Common myeloid progenitor, CD34-positive (primary cell): ENCODE data around the gene ATXN10.
A peak's percentile ranks its signal among the peaks of the same experiment; 100 is the strongest.

Source experiments
- CTCF ChIA-PET: fragments of 350-600 bp; sonication (Branson Sonifier 250); formaldehyde crosslinking; loops from one replicate; lab custom pipeline; 2021; ENCODE audit warnings: antibody characterized with exemption; lab: Charles Lee
- POLR2A ChIA-PET: fragments of 350-600 bp; sonication (Branson Sonifier 250); formaldehyde crosslinking; loops from one replicate; lab custom pipeline; 2021; ENCODE audit warnings: antibody characterized with exemption; lab: Charles Lee
- DNase-seq, 3 donors: peaks; one replicate each; pipeline versions ENCODE4 v3.0.0 to v3.0.0-alpha.2; 2013
- H3K27ac ChIP-seq, 2 experiments: 1 replicate in 1 of 2; 2 replicates in 1 of 2; pipeline ENCODE4 v1.7.0; 2013; ENCODE audit warnings: inconsistent platforms in 2 of 2, low read length in 2 of 2, mild to moderate bottlenecking in 2 of 2, low read depth in 1 of 2, moderate library complexity in 1 of 2; ENCODE audit not compliant: severe bottlenecking in 2 of 2, insufficient read depth in 1 of 2, poor library complexity in 1 of 2
- H3K27me3 ChIP-seq, 5 experiments: replicated peaks in 2 of 5; 1 replicate in 3 of 5; 2 replicates in 2 of 5; pipeline versions ENCODE4 v1.6.1 to v1.7.0; 2013; ENCODE audit warnings: low read length in 4 of 5, mild to moderate bottlenecking in 2 of 5, moderate library complexity in 2 of 5, inconsistent platforms in 1 of 5; ENCODE audit not compliant: insufficient read depth in 5 of 5, control insufficient read depth in 4 of 5
- H3K36me3 ChIP-seq, 4 experiments: 1 replicate in 2 of 4; 2 replicates in 2 of 4; pipeline versions ENCODE4 v1.6.1 to v1.7.0; 2013; ENCODE audit warnings: low read length in 3 of 4, control low read depth in 1 of 4, mild to moderate bottlenecking in 1 of 4; ENCODE audit not compliant: control insufficient read depth in 4 of 4, insufficient read depth in 4 of 4
- H3K4me1 ChIP-seq, 4 experiments: 1 replicate in 3 of 4; 2 replicates in 1 of 4; pipeline versions ENCODE4 v1.6.1 to v1.7.1; 2013; ENCODE audit warnings: low read length in 3 of 4, mild to moderate bottlenecking in 3 of 4, control low read depth in 1 of 4, inconsistent platforms in 1 of 4, moderate library complexity in 1 of 4; ENCODE audit not compliant: control insufficient read depth in 4 of 4, insufficient read depth in 4 of 4; ENCODE audit errors: control extremely low read depth in 1 of 4
- H3K4me3 ChIP-seq, 7 experiments: 1 replicate in 4 of 7; 2 replicates in 3 of 7; pipeline versions ENCODE4 v1.5.1 to v1.7.0; 2013; ENCODE audit warnings: mild to moderate bottlenecking in 7 of 7, low read length in 6 of 7, moderate library complexity in 6 of 7, inconsistent platforms in 2 of 7, low read depth in 2 of 7, control low read depth in 1 of 7; ENCODE audit not compliant: insufficient read depth in 4 of 7, control insufficient read depth in 1 of 7; ENCODE audit errors: extremely low read depth in 1 of 7
- H3K9me3 ChIP-seq, 5 experiments: 1 replicate in 4 of 5; 2 replicates in 1 of 5; pipeline versions ENCODE4 v1.6.1 to v1.7.1; 2013; ENCODE audit warnings: low read length in 4 of 5, mild to moderate bottlenecking in 2 of 5, inconsistent platforms in 1 of 5, low read depth in 1 of 5, moderate library complexity in 1 of 5; ENCODE audit not compliant: control insufficient read depth in 4 of 5, insufficient read depth in 2 of 5; ENCODE audit errors: control extremely low read depth in 1 of 5
- WGBS: methylation state at CpG from one replicate; pipeline ENCODE4 v1.1.5; 2013; ENCODE audit not compliant: insufficient coverage; 5-methylcytosine and 5-hydroxymethylcytosine counted together

Gene ATXN10

GRCh38 chr22:45882881-45883810 lies 211.5 kb downstream of the ATXN10 start:
- CTCF ChIA-PET: no interaction called here
- H3K27me3 ChIP-seq: peaks cover 0 to 71% (median 16%) of the 10 kb centered on the region in 5 experiments

DNA sequence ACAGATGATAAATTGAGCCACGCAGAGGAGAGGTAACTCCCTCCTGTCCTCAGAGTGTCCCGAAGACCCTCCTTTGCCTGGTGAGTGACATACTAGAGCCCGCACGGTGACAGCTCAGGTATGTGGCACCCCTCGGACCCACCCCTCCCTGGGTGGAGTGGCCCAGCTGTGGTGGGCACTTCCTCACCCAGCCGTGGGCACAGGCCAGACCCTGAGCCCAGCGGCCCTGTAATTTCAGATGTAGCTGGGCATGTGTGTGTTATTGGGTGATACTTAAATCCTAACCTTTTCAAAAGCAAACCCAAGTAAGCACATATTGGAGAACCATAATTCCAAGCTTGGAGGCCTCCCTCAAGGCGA lies 212.2 kb downstream of the ATXN10 start:
- CTCF ChIA-PET: interaction anchor here (1.1 kb wide), 1 partner anchor 11 kb away, joined by 3 read pairs; no protein-coding TSS in a partner anchor
- WGBS: 98% methylated on average over 5 of the region's 8 CpGs
- POLR2A ChIA-PET: no interaction called here
- H3K27ac ChIP-seq: no peak overlapping the region
- DNase-seq: no peak
- peaks cover 0 to 71% (median 13%) of the 10 kb centered on the region in 5 experiments for H3K27me3 ChIP-seq
- H3K4me1 ChIP-seq: peaks cover 0 to 12% (median 3%) of the 10 kb centered on the region in 4 experiments
- no peaks in the 10 kb centered on the region for H3K36me3 ChIP-seq
- no peak overlapping the region for H3K4me3 ChIP-seq
- no peaks in the 10 kb centered on the region for H3K9me3 ChIP-seq

More at GRCh38 chr22:45882881-45883810, 211.5 kb downstream of the ATXN10 start:
- POLR2A ChIA-PET: interaction anchor here (0.6 kb wide), 1 partner anchor 519 kb away, joined by 3 read pairs; no protein-coding TSS in a partner anchor
- DNase-seq: no peak
- no peaks in the 10 kb centered on the region for H3K9me3 ChIP-seq
- no peak overlapping the region for H3K27ac ChIP-seq
- H3K4me3 ChIP-seq: no peak overlapping the region
- no peaks in the 10 kb centered on the region for H3K36me3 ChIP-seq
- 93% methylated on average over 17 of the region's 32 CpGs for WGBS
- peaks cover 0 to 14% (median 3%) of the 10 kb centered on the region in 4 experiments for H3K4me1 ChIP-seq

- POLR2A ChIA-PET: interaction anchor here (0.5 kb wide), 1 partner anchor 20 kb away, joined by 3 read pairs; no protein-coding TSS in a partner anchor
Measured at GRCh38 chr22:45884201-45885062, 212.8 kb downstream of the ATXN10 start.

GRCh38 chr22:45885171-45885840 lies 213.7 kb downstream of the ATXN10 start:
- Histone ChIP-seq H3K27ac (no peak overlapping the region), H3K4me1 (peaks cover 0 to 12% (median 3%) of the 10 kb centered on the region in 4 experiments), H3K36me3 (no peaks in the 10 kb centered on the region), H3K27me3 (peaks cover 0 to 74% (median 15%) of the 10 kb centered on the region in 5 experiments), H3K9me3 (no peaks in the 10 kb centered on the region), H3K4me3 (no peak overlapping the region)
- WGBS: 90% methylated on average over 6 of the region's 16 CpGs
- ChIA-PET POLR2A (no interaction called here), CTCF (no interaction called here)
- no peak for DNase-seq

More at GRCh38 chr22:45884201-45885062, 212.8 kb downstream of the ATXN10 start:
- H3K4me1 ChIP-seq: peaks cover 0 to 12% (median 3%) of the 10 kb centered on the region in 4 experiments
- no peaks in the 10 kb centered on the region for H3K36me3 ChIP-seq
- peak in 2 of 3 donors; percentile 34 to 49 for DNase-seq
- no peak overlapping the region for H3K4me3 ChIP-seq
- CTCF ChIA-PET: interaction anchor here (1.1 kb wide), 1 partner anchor 12 kb away, joined by 3 read pairs; no protein-coding TSS in a partner anchor
- no peaks in the 10 kb centered on the region for H3K9me3 ChIP-seq
- H3K27me3 ChIP-seq: peaks cover 0 to 73% (median 12%) of the 10 kb centered on the region in 5 experiments
- WGBS: 71% methylated on average over 25 of the region's 27 CpGs
- no peak overlapping the region for H3K27ac ChIP-seq

DNA sequence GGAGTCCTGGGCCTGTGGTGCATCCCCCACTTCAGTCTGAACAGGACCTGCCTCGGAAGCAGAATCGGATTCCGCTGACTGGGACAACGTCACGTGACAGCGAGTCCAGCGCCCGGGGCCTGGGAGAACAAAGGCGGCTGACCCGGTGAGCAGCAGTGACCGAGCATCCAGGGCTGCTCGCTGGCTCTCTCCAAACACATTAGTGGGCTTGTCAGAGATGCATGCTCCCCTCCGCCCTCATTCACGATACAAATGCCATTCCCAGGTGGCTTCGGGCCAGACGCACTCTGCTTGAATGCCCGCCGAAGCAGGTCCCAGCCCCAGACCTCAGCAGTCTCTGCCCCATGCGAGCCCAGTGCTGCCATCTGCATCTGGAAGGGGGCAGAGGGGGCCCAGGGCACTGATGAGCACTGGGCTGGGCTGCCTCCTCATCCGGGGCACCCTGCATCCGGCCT lies 214.3 kb downstream of the ATXN10 start:
- no peaks in the 10 kb centered on the region for H3K36me3 ChIP-seq
- peaks cover 0 to 71% (median 11%) of the 10 kb centered on the region in 5 experiments for H3K27me3 ChIP-seq
- no peaks in the 10 kb centered on the region for H3K9me3 ChIP-seq
- H3K4me1 ChIP-seq: peaks cover 0 to 8% (median 1%) of the 10 kb centered on the region in 4 experiments
- DNase-seq: no peak
- CTCF ChIA-PET: no interaction called here
- 93% methylated on average over 21 of the region's 21 CpGs for WGBS
- H3K4me3 ChIP-seq: no peak overlapping the region
- H3K27ac ChIP-seq: no peak overlapping the region
- POLR2A ChIA-PET: no interaction called here

DNA sequence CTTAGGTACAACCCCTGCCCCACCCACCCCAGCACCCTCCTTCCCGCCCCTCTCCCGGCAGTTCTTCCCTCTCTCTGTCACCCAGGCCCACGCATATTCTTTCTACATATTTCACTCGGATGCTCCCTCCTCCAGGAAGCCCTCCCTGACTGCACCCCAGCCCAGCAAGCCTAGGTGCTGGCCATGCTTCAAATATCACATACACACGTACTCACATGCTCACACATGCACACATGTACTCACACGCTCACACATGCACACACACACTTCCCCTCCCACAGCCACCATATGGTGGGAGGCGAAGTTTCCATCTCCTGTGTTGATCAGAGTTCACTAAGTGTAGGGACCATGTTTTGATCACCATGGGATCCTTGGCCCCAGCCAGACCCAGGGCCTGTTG lies 214.9 kb downstream of the ATXN10 start:
- no peaks in the 10 kb centered on the region for H3K9me3 ChIP-seq
- WGBS: 100% methylated on average over 3 of the region's 7 CpGs
- no peak for DNase-seq
- POLR2A ChIA-PET: no interaction called here
- peaks cover 0 to 71% (median 11%) of the 10 kb centered on the region in 5 experiments for H3K27me3 ChIP-seq
- CTCF ChIA-PET: no interaction called here
- H3K4me3 ChIP-seq: no peak overlapping the region
- H3K36me3 ChIP-seq: no peaks in the 10 kb centered on the region
- peaks cover 0 to 11% (median 3%) of the 10 kb centered on the region in 4 experiments for H3K4me1 ChIP-seq
- no peak overlapping the region for H3K27ac ChIP-seq
